Breast epithelium (tissue), 3 donors: ENCODE measurements around the gene CD2.

Source experiments
- POLR2AphosphoS5 ChIP-seq, 3 donors: sonication (generic); formaldehyde crosslinking; IDR thresholded peaks; one replicate each; pipeline ENCODE4 v1.6.1; 2017; ENCODE audit warnings: antibody characterized with exemption in 3 of 3
- TF ChIP-seq, protein P1 (sequence below), 3 donors: fragments of 450-650 bp; IDR thresholded peaks; one replicate each; pipeline ENCODE4 v1.5.1; 2016 to 2017; ENCODE audit warnings: antibody characterized with exemption in 3 of 3, mild to moderate bottlenecking in 3 of 3, moderate library complexity in 3 of 3

DNA sequence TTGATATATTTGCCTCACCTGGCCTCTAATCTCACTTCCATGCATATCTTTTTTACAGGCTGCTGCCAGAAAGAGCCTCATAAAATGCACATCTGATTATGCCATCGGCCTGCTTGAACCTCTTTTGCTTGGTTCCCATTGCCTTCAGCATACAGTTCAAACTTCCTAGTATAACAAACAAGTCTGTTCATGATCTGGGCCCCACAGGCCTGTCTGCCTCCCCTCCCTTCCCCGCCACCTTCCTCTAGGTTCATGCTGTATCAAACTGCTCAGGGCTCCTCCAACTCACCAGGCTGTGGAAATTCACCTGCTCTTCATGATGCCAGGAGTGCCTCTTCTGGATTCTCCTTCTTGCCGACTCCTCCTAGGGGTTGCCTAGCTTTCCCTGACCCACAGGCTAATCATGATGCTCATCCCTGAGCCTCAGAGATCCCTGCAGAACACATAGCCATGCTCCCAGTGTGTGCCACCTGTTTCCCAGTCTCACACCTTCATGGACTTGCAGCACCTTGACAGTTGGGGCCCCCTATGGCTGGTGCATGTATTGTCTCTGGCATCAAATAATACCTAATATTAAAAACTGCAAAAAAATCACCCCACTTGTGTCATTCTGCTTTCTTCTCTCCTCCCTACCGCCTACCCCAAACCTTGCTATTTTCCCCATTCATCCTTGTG is 33.7 kb upstream of the CD2 start:
- TF ChIP-seq, protein P1, sequence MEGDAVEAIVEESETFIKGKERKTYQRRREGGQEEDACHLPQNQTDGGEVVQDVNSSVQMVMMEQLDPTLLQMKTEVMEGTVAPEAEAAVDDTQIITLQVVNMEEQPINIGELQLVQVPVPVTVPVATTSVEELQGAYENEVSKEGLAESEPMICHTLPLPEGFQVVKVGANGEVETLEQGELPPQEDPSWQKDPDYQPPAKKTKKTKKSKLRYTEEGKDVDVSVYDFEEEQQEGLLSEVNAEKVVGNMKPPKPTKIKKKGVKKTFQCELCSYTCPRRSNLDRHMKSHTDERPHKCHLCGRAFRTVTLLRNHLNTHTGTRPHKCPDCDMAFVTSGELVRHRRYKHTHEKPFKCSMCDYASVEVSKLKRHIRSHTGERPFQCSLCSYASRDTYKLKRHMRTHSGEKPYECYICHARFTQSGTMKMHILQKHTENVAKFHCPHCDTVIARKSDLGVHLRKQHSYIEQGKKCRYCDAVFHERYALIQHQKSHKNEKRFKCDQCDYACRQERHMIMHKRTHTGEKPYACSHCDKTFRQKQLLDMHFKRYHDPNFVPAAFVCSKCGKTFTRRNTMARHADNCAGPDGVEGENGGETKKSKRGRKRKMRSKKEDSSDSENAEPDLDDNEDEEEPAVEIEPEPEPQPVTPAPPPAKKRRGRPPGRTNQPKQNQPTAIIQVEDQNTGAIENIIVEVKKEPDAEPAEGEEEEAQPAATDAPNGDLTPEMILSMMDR (IDR thresholded peaks at IDR 0.05), result no peak
- TF ChIP-seq POLR2AphosphoS5 (IDR thresholded peaks at IDR 0.05), result no peak
